ENCODE results near the gene USP36. TPM values are rescaled to one million over a fixed set of nuclear protein-coding genes. Genes with fewer than 3 reads are reported as not detected.

USP36 gene
- total RNA-seq, 1 donor = 30.8 TPM

- Histone ChIP-seq H3K79me2 (ENCODE audit: insufficient read depth, low read length) (peaks cover 52% of the 10 kb centered on the region), H3K4me3 (ENCODE audit: insufficient read depth, low read length) (no peak overlapping the region), H3K27me3 (ENCODE audit: insufficient read depth, low read length) (no peaks in the 10 kb centered on the region), H3K9me3 (ENCODE audit: low read depth, low read length) (no peaks in the 10 kb centered on the region), H2AFZ (ENCODE audit: low read length) (no peak overlapping the region), H3K36me3 (ENCODE audit: insufficient read depth, low read length) (no peaks in the 10 kb centered on the region), H4K20me1 (ENCODE audit: insufficient read depth, low read length) (peaks cover 35% of the 10 kb centered on the region), H3K4me1 (ENCODE audit: insufficient read depth, low read length) (no peaks in the 10 kb centered on the region), H3K4me2 (ENCODE audit: insufficient read depth, low read length) (no peak overlapping the region), H3K27ac (ENCODE audit: low read depth, low read length) (no peak overlapping the region)
- DNase-seq (ENCODE audit: insufficient read length, low spot score, missing footprints) = no peak
- no peak for TF ChIP-seq CTCF (IDR thresholded peaks at IDR 0.05; ENCODE audit: extremely low read depth, low read depth, low read length)
Measured at GRCh38 chr17:78766743-78767294, 73.8 kb downstream of the USP36 start.

- Histone ChIP-seq H3K9me3 (ENCODE audit: low read depth, low read length) (no peaks in the 10 kb centered on the region), H3K27ac (ENCODE audit: low read depth, low read length) (no peak overlapping the region), H3K79me2 (ENCODE audit: insufficient read depth, low read length) (peaks cover 51% of the 10 kb centered on the region), H3K4me3 (ENCODE audit: insufficient read depth, low read length) (no peak overlapping the region), H3K36me3 (ENCODE audit: insufficient read depth, low read length) (no peaks in the 10 kb centered on the region), H2AFZ (ENCODE audit: low read length) (no peak overlapping the region), H3K27me3 (ENCODE audit: insufficient read depth, low read length) (no peaks in the 10 kb centered on the region), H3K4me1 (ENCODE audit: insufficient read depth, low read length) (no peaks in the 10 kb centered on the region), H4K20me1 (ENCODE audit: insufficient read depth, low read length) (peaks cover 35% of the 10 kb centered on the region), H3K4me2 (ENCODE audit: insufficient read depth, low read length) (no peak overlapping the region)
- no peak for TF ChIP-seq CTCF (IDR thresholded peaks at IDR 0.05; ENCODE audit: extremely low read depth, low read depth, low read length)
- DNase-seq (ENCODE audit: insufficient read length, low spot score, missing footprints) = no peak
Measured at GRCh38 chr17:78766225-78766624, 74.4 kb downstream of the USP36 start.

DNA sequence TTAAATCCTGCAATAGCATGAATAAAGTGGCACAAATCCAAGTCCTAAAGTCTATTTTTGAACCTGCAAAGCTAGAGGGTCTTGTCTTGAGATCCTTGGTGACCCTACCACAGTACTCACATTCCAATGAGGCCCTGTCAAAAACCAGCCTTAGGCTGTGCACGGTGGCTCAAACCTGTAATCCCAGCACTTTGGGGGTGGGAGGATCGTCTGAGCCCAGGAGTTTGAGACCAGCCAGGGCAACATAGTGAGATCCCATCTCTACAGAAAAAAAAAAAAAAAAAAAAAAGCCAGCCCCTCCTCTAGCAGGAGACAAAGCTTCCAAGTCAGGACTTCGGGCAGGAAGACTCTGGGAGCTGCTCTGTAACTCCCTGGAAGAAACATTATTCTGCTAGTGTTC lies 74.8 kb downstream of the USP36 start:
- Histone ChIP-seq H3K4me2 (ENCODE audit: insufficient read depth, low read length) (no peak overlapping the region), H3K27me3 (ENCODE audit: insufficient read depth, low read length) (no peaks in the 10 kb centered on the region), H4K20me1 (ENCODE audit: insufficient read depth, low read length) (peaks cover 35% of the 10 kb centered on the region), H3K27ac (ENCODE audit: low read depth, low read length) (no peak overlapping the region), H3K4me3 (ENCODE audit: insufficient read depth, low read length) (no peak overlapping the region), H3K36me3 (ENCODE audit: insufficient read depth, low read length) (no peaks in the 10 kb centered on the region), H2AFZ (ENCODE audit: low read length) (no peak overlapping the region), H3K79me2 (ENCODE audit: insufficient read depth, low read length) (peaks cover 54% of the 10 kb centered on the region), H3K9me3 (ENCODE audit: low read depth, low read length) (no peaks in the 10 kb centered on the region), H3K4me1 (ENCODE audit: insufficient read depth, low read length) (no peaks in the 10 kb centered on the region)
- no peak for DNase-seq (ENCODE audit: insufficient read length, low spot score, missing footprints)
- no peak for TF ChIP-seq CTCF (IDR thresholded peaks at IDR 0.05; ENCODE audit: extremely low read depth, low read depth, low read length)

DNA sequence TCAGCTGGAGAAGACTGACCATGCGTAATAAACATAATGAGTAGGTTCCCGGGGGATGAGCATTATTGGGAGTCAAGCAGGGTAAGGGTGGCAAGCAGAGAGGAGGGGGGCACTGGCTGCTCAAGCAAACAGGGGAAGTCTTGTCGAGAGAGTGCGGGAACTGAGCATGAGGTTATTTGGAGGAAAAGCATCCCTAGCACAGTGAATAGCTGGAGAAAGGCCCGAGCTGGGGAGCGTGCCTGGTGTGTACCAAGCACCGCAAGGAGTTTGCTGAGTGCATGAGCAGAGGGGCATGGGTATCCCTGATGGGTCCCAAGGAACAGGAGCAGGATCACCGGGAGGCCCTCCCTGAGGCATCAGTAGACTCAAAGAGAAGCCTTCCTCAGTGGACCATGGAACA lies 75.7 kb downstream of the USP36 start:
- Histone ChIP-seq H3K9me3 (ENCODE audit: low read depth, low read length) (no peaks in the 10 kb centered on the region), H3K27ac (ENCODE audit: low read depth, low read length) (no peak overlapping the region), H3K4me1 (ENCODE audit: insufficient read depth, low read length) (no peaks in the 10 kb centered on the region), H3K36me3 (ENCODE audit: insufficient read depth, low read length) (no peaks in the 10 kb centered on the region), H3K4me2 (ENCODE audit: insufficient read depth, low read length) (no peak overlapping the region), H2AFZ (ENCODE audit: low read length) (no peak overlapping the region), H3K79me2 (ENCODE audit: insufficient read depth, low read length) (peaks cover 52% of the 10 kb centered on the region), H3K27me3 (ENCODE audit: insufficient read depth, low read length) (no peaks in the 10 kb centered on the region), H3K4me3 (ENCODE audit: insufficient read depth, low read length) (no peak overlapping the region), H4K20me1 (ENCODE audit: insufficient read depth, low read length) (peaks cover 37% of the 10 kb centered on the region)
- no peak for DNase-seq (ENCODE audit: insufficient read length, low spot score, missing footprints)
- TF ChIP-seq CTCF (IDR thresholded peaks at IDR 0.05; ENCODE audit: extremely low read depth, low read depth, low read length) = no peak
